Panc1 (cell line): ENCODE measurements around the gene TNIP2. TPM values are rescaled to one million over a fixed set of nuclear protein-coding genes. Genes with fewer than 3 reads are reported as not detected.

Source experiments
- ATAC-seq: fragments of 200-7000 bp; cut with Tn5 transposase; 2 replicates; pipeline ENCODE4 v1.9.1; 2020; ENCODE audit warnings: mild to moderate bottlenecking, moderate library complexity
- BruUV-seq: library from RNA; stranded (reverse); fragments of 400-500 nt; replicated peaks from 2 replicates; lab custom pipeline; 2021; lab: Mats Ljungman, UMichigan
- CTCF ChIA-PET: fragments of 300-600 bp; sonication (Branson Sonifier 250); formaldehyde crosslinking; loops from one replicate; lab custom pipeline; 2022; ENCODE audit warnings: antibody characterized with exemption; lab: Charles Lee
- POLR2A ChIA-PET: fragments of 300-600 bp; sonication (Branson Sonifier 250); formaldehyde crosslinking; loops from one replicate; lab custom pipeline; 2022; ENCODE audit warnings: antibody characterized with exemption; lab: Charles Lee
- DNase-seq: peaks from one replicate; pipeline ENCODE4 v3.0.0-alpha.2; 2010; ENCODE audit warnings: low read depth, low spot score
- H3K27ac ChIP-seq: 2 replicates; pipeline ENCODE4 v1.5.1; 2011; ENCODE audit warnings: mild to moderate bottlenecking, low read length, inconsistent platforms
- H3K27me3 ChIP-seq: fragments of 200-500 bp; sonication (Bioruptor generic); 2 replicates; pipeline ENCODE4 v1.6.0; 2014; ENCODE audit warnings: low read length, inconsistent platforms; ENCODE audit not compliant: control insufficient read depth, insufficient read depth
- H3K36me3 ChIP-seq: fragments of 200-500 bp; sonication (Bioruptor generic); 2 replicates; pipeline ENCODE4 v1.5.1; 2014; ENCODE audit warnings: inconsistent platforms, mild to moderate bottlenecking, low read length, moderate library complexity; ENCODE audit not compliant: control insufficient read depth, insufficient read depth
- H3K4me1 ChIP-seq: 2 replicates; pipeline ENCODE4 v1.5.1; 2011; ENCODE audit warnings: inconsistent platforms, mild to moderate bottlenecking, low read length, moderate library complexity; ENCODE audit not compliant: control insufficient read depth, insufficient read depth
- H3K4me3 ChIP-seq, 2 experiments: 2 replicates each; pipeline ENCODE4 v1.5.1; 2011 to 2012; ENCODE audit warnings: low read depth in 2 of 2, low read length in 2 of 2, mild to moderate bottlenecking in 2 of 2, inconsistent platforms in 1 of 2, moderate library complexity in 1 of 2
- H3K9me3 ChIP-seq: fragments of 200-500 bp; sonication (Bioruptor generic); 2 replicates; pipeline ENCODE4 v1.5.1; 2014; ENCODE audit warnings: low read depth, mild to moderate bottlenecking, inconsistent platforms, low read length, moderate library complexity; ENCODE audit not compliant: control insufficient read depth, insufficient read depth
- CTCF ChIP-seq: fragments of 450-650 bp; IDR thresholded peaks from 2 replicates; pipeline ENCODE4 v1.5.1; 2017; ENCODE audit warnings: mild to moderate bottlenecking
- POLR2AphosphoS5 ChIP-seq: IDR thresholded peaks from 2 replicates; pipeline ENCODE4 v1.6.1; 2012; ENCODE audit warnings: mild to moderate bottlenecking, low read depth, low read length, moderate library complexity
- SIN3A ChIP-seq: IDR thresholded peaks from 2 replicates; pipeline ENCODE4 v1.6.1; 2012; ENCODE audit warnings: low read depth, mild to moderate bottlenecking, low read length, moderate library complexity, borderline replicate concordance; ENCODE audit not compliant: insufficient read depth
- TCF7L2 ChIP-seq: IDR thresholded peaks from 2 replicates; pipeline ENCODE4 v1.6.1; 2011; ENCODE audit warnings: mild to moderate bottlenecking, low read depth, low read length, inconsistent platforms
- in situ Hi-C: cut with HindIII; loops from 2 replicates; pipeline ENCODE4 v1.10.0; 2016; ENCODE audit warnings: low sequenced_read_pairs, low pct_unique_long_range_greater_than_20kb
- intact Hi-C: fragments of 100-400 bp; cut with micrococcal nuclease; formaldehyde crosslinking; loops from one replicate; pipeline ENCODE4 v1.10.0; 2022; ENCODE audit not compliant: unreplicated experiment
- total RNA-seq: library from RNA; stranded (reverse); gene quantifications from one replicate; pipeline ENCODE4 v1.2.1, GENCODE V29; 2021; ENCODE audit not compliant: unreplicated experiment
- TF ChIP-seq, protein P1 (sequence below), 2 experiments: IDR thresholded peaks; 2 replicates each; pipeline ENCODE4 v1.6.1; 2011 to 2012; ENCODE audit warnings: low read depth in 2 of 2, control low read depth in 1 of 2, low read length in 1 of 2, mild to moderate bottlenecking in 1 of 2, moderate library complexity in 1 of 2; ENCODE audit not compliant: insufficient read depth in 1 of 2

Gene TNIP2
- total RNA-seq, 1 experiment from 2014 or later = 60.3 TPM

DNA sequence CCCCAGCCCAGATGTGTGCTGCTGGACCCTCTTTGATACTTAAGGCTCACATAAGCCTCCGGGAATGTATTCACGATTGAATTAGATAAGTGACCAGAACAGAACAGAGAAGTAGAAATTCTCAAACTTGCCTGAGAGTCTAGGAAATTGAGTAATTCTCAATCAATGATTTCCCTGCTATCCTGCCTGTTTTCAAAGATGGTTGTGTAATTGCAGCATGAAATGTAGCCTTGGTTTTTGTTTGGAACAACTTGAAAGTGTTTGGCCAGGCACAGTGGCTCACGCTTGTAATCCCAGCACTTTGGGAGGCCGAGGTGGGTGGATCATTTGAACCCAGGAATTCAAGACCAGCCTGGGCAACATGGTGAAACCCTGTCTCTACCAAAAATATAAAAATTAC is 41.2 kb downstream of the TNIP2 start:
- ChIA-PET POLR2A (no interaction called here), CTCF (no interaction called here)
- DNase-seq (no peak), ATAC-seq (no peak)
- no peak for TF ChIP-seq POLR2AphosphoS5
- no peak for TF ChIP-seq SIN3A
- TF ChIP-seq TCF7L2 = no peak
- no peak for TF ChIP-seq CTCF
- TF ChIP-seq, protein P1, sequence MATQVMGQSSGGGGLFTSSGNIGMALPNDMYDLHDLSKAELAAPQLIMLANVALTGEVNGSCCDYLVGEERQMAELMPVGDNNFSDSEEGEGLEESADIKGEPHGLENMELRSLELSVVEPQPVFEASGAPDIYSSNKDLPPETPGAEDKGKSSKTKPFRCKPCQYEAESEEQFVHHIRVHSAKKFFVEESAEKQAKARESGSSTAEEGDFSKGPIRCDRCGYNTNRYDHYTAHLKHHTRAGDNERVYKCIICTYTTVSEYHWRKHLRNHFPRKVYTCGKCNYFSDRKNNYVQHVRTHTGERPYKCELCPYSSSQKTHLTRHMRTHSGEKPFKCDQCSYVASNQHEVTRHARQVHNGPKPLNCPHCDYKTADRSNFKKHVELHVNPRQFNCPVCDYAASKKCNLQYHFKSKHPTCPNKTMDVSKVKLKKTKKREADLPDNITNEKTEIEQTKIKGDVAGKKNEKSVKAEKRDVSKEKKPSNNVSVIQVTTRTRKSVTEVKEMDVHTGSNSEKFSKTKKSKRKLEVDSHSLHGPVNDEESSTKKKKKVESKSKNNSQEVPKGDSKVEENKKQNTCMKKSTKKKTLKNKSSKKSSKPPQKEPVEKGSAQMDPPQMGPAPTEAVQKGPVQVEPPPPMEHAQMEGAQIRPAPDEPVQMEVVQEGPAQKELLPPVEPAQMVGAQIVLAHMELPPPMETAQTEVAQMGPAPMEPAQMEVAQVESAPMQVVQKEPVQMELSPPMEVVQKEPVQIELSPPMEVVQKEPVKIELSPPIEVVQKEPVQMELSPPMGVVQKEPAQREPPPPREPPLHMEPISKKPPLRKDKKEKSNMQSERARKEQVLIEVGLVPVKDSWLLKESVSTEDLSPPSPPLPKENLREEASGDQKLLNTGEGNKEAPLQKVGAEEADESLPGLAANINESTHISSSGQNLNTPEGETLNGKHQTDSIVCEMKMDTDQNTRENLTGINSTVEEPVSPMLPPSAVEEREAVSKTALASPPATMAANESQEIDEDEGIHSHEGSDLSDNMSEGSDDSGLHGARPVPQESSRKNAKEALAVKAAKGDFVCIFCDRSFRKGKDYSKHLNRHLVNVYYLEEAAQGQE (IDR thresholded peaks at IDR 0.05; ENCODE audit: insufficient read depth in 1 of 2, low read depth in 2 of 2, low read length in 1 of 2) = no peak
- H3K36me3 ChIP-seq = no peaks in the 10 kb centered on the region
- H3K9me3 ChIP-seq = no peaks in the 10 kb centered on the region
- in situ Hi-C loops (no loop called here), intact Hi-C loops (no loop called here)
- H3K27me3 ChIP-seq = no peaks in the 10 kb centered on the region
- H3K4me1 ChIP-seq = no peaks in the 10 kb centered on the region
- BruUV-seq = no TSS peak
- H3K4me3 ChIP-seq = no peak overlapping the region
- no peak overlapping the region for H3K27ac ChIP-seq

DNA sequence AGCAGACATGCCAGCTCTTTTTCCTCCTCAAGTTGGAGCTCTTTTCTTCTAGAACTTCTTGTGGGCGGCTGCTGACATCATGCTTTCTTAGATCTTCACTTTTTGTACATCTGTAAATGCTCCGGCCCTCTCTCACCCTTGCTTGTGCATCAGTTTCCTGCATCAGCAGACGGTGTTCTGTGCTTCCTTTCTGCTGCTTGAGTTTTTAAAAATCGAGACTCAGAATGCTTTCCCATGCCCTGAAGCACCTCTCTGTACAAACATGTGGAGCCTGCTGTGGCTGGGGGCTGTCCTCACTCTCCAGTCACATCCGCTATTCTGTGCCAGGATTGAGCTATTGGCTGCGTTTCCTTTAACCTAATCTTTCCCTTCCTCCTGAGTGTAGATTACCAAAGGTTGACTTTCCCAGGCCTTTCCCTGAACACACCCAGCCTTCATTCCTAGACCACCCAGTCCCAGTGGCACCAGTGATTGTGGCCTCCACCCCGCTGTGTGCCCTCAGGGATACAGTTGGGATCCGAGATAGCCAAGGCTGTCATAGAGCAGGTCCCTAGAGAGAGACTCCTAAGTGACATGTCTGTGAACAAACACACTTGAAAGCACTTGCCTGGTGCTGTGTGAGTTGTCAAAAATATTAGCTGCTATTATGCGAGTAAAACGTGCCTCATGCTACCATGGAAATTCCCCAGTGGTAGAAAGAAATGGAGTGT is 41.9 kb downstream of the TNIP2 start:
- DNase-seq (no peak), ATAC-seq (no peak)
- in situ Hi-C loops (no loop called here), intact Hi-C loops (no loop called here)
- H3K4me3 ChIP-seq = no peak overlapping the region
- no peaks in the 10 kb centered on the region for H3K36me3 ChIP-seq
- BruUV-seq = no TSS peak
- ChIA-PET POLR2A (no interaction called here), CTCF (no interaction called here)
- no peak overlapping the region for H3K27ac ChIP-seq
- no peaks in the 10 kb centered on the region for H3K4me1 ChIP-seq
- H3K9me3 ChIP-seq = no peaks in the 10 kb centered on the region
- no peak for TF ChIP-seq CTCF
- TF ChIP-seq, protein P1 (IDR thresholded peaks at IDR 0.05; ENCODE audit: insufficient read depth in 1 of 2, low read depth in 2 of 2, low read length in 1 of 2) = no peak
- no peak for TF ChIP-seq SIN3A
- TF ChIP-seq TCF7L2 = no peak
- no peak for TF ChIP-seq POLR2AphosphoS5
- no peaks in the 10 kb centered on the region for H3K27me3 ChIP-seq
